Ishikawa (cell line): Measurements from ENCODE around the gene HSD17B14.

Source experiments
- CEBPB ChIP-seq: IDR thresholded peaks from 2 replicates; pipeline ENCODE4 v1.6.1; 2012
- CREB1 ChIP-seq: IDR thresholded peaks from 2 replicates; pipeline ENCODE4 v1.6.1; 2012; ENCODE audit warnings: low read depth
- EGR1 ChIP-seq: IDR thresholded peaks from 2 replicates; pipeline ENCODE4 v1.6.1; 2012
- EP300 ChIP-seq: IDR thresholded peaks from 2 replicates; pipeline ENCODE4 v1.6.1; 2012; ENCODE audit warnings: borderline replicate concordance
- FOXM1 ChIP-seq: IDR thresholded peaks from 2 replicates; pipeline ENCODE4 v1.6.1; 2012; ENCODE audit warnings: low read depth, borderline replicate concordance
- MAX ChIP-seq: IDR thresholded peaks from 2 replicates; pipeline ENCODE4 v1.6.1; 2012
- NFIC ChIP-seq: IDR thresholded peaks from 2 replicates; pipeline ENCODE4 v1.6.1; 2012
- RAD21 ChIP-seq: IDR thresholded peaks from 2 replicates; pipeline ENCODE4 v1.6.1; 2012; ENCODE audit warnings: low read depth
- REST ChIP-seq: IDR thresholded peaks from 2 replicates; pipeline ENCODE4 v1.6.1; 2012; ENCODE audit warnings: low read depth, mild to moderate bottlenecking
- TAF1 ChIP-seq: IDR thresholded peaks from 2 replicates; pipeline ENCODE4 v1.6.1; 2012; ENCODE audit warnings: low read depth, mild to moderate bottlenecking
- TCF12 ChIP-seq: IDR thresholded peaks from 2 replicates; pipeline ENCODE4 v1.6.1; 2012; ENCODE audit warnings: low read depth
- TEAD4 ChIP-seq: IDR thresholded peaks from 2 replicates; pipeline ENCODE4 v1.6.1; 2012
- USF1 ChIP-seq: IDR thresholded peaks from 2 replicates; pipeline ENCODE4 v1.6.1; 2012
- YY1 ChIP-seq: IDR thresholded peaks from 2 replicates; pipeline ENCODE4 v1.6.1; 2012; ENCODE audit warnings: low read depth
- ZBTB7A ChIP-seq: IDR thresholded peaks from 2 replicates; pipeline ENCODE4 v1.6.1; 2012; ENCODE audit warnings: low read depth

Gene HSD17B14

GRCh38 chr19:48852292-48852691, 16.0 kb upstream of the HSD17B14 start:
- TF ChIP-seq USF1 (no peak), EP300 (no peak), TAF1 (no peak), TCF12 (no peak), MAX (no peak), CEBPB (no peak), NFIC (no peak), EGR1 (no peak), REST (no peak), FOXM1 (no peak), RAD21 (no peak), YY1 (no peak), CREB1 (no peak), TEAD4 (no peak), ZBTB7A (no peak)

- TF ChIP-seq NFIC (no peak), REST (no peak), YY1 (no peak), USF1 (no peak), EGR1 (no peak), EP300 (no peak), TEAD4 (no peak), MAX (no peak), CEBPB (no peak), TAF1 (no peak)
These were observed 9.1 kb upstream of the HSD17B14 start for GRCh38 chr19:48845384-48845783.

- TF ChIP-seq CEBPB (no peak), USF1 (peak; percentile 36; the same call in 1 of the 2 replicates), REST (no peak), RAD21 (no peak), YY1 (no peak), TEAD4 (peak; percentile 53), CREB1 (no peak)
These were observed 8.2 kb upstream of the HSD17B14 start for GRCh38 chr19:48844472-48844871.

- TF ChIP-seq RAD21 = peak; percentile 82
- TF ChIP-seq EP300 = no peak
These were observed 6.5 kb upstream of the HSD17B14 start for GRCh38 chr19:48842789-48843162.

GRCh38 chr19:48841571-48841970, 5.3 kb upstream of the HSD17B14 start:
- TF ChIP-seq EGR1 = no peak
- no peak for TF ChIP-seq YY1
- no peak for TF ChIP-seq MAX
- TF ChIP-seq TAF1 = no peak
- TF ChIP-seq USF1 = no peak
- TF ChIP-seq TCF12 = no peak
- no peak for TF ChIP-seq REST
- no peak for TF ChIP-seq NFIC
- TF ChIP-seq ZBTB7A = no peak
- no peak for TF ChIP-seq EP300
- TF ChIP-seq RAD21 = no peak
- no peak for TF ChIP-seq CREB1
- TF ChIP-seq FOXM1 = no peak
